HepG2 (cell line): ENCODE data around the gene NME8. TPM values are rescaled to one million over a fixed set of nuclear protein-coding genes. Genes with fewer than 3 reads are reported as not detected.

Experiments
- ATAC-seq: fragments of 200-7000 bp; cut with Tn5 transposase; 3 replicates; pipeline ENCODE4 v1.9.1; 2020; ENCODE audit warnings: mild to moderate bottlenecking, moderate library complexity
- BruUV-seq: library from RNA; stranded (reverse); fragments of 400-500 nt; replicated peaks from 2 replicates; lab custom pipeline; 2021; lab: Mats Ljungman, UMichigan
- CTCF ChIA-PET: fragments of 300-600 bp; formaldehyde crosslinking; extraction: SDS; loops from one replicate; lab custom pipeline; 2021; ENCODE audit warnings: low total read pairs, inconsistent platforms, low intra/inter-chr PET ratio; lab: Yijun Ruan, JAX
- POLR2A ChIA-PET: fragments of 350-600 bp; sonication (Branson Sonifier 250); formaldehyde crosslinking; loops from one replicate; lab custom pipeline; 2020; ENCODE audit warnings: antibody characterized with exemption, inconsistent platforms; lab: Yijun Ruan, JAX
- DNase-seq: peaks from one replicate; pipeline ENCODE4 v3.0.0-alpha.2; 2015; ENCODE audit warnings: low spot score
- FAIRE-seq: peaks from 3 replicates; lab custom pipeline; 2011; peaks lifted over from hg19 to GRCh38; lab: Jason Lieb, UNC
- H2AFZ ChIP-seq: one replicate; pipeline ENCODE4 v1.6.1; 2011; ENCODE audit warnings: low read length, inconsistent platforms
- H3K27ac ChIP-seq: fragments of 300-600 bp; 3 replicates; pipeline ENCODE4 v1.8.0; 2011; ENCODE audit warnings: mixed run types, mild to moderate bottlenecking, mixed read lengths, low read length, inconsistent platforms; ENCODE audit not compliant: insufficient read depth; ENCODE audit errors: extremely low read length
- H3K27me3 ChIP-seq, 2 experiments: fragments of 200-600 bp in 1 of 2; 2 replicates in 1 of 2; 3 replicates in 1 of 2; pipeline versions ENCODE4 v1.6.0 to v1.8.0; 2011; ENCODE audit warnings: low read length in 2 of 2, mild to moderate bottlenecking in 2 of 2, moderate library complexity in 2 of 2, inconsistent platforms in 1 of 2; ENCODE audit not compliant: insufficient read depth in 2 of 2, control insufficient read depth in 1 of 2
- H3K36me3 ChIP-seq, 2 experiments: fragments of 200-600 bp in 1 of 2; replicated peaks in 1 of 2; 2 replicates in 1 of 2; 3 replicates in 1 of 2; pipeline versions ENCODE4 v1.5.1 to v1.8.0; 2011; ENCODE audit warnings: low read length in 2 of 2, inconsistent platforms in 1 of 2; ENCODE audit not compliant: insufficient read depth in 2 of 2, control insufficient read depth in 1 of 2
- H3K4me1 ChIP-seq: 2 replicates; pipeline ENCODE4 v1.5.1; 2012; ENCODE audit warnings: low read length, inconsistent platforms; ENCODE audit not compliant: insufficient read depth
- H3K4me2 ChIP-seq: 2 replicates; pipeline ENCODE4 v1.6.0; 2011; ENCODE audit warnings: low read depth, low read length, inconsistent platforms
- H3K4me3 ChIP-seq, 3 experiments: fragments of 200-600 bp in 1 of 3; sonication (generic), shearing (Covaris generic) in 1 of 3; replicated peaks in 1 of 3; 2 replicates each; pipeline ENCODE4 v1.5.1; 2011 to 2016; ENCODE audit warnings: low read length in 3 of 3, inconsistent platforms in 2 of 3, low read depth in 2 of 3, mild to moderate bottlenecking in 2 of 3, control low read depth in 1 of 3, mixed read lengths in 1 of 3; ENCODE audit not compliant: insufficient read depth in 1 of 3
- H3K79me2 ChIP-seq: one replicate; pipeline ENCODE4 v1.6.1; 2011; ENCODE audit warnings: low read length, inconsistent platforms; ENCODE audit not compliant: insufficient read depth
- H3K9ac ChIP-seq: 2 replicates; pipeline ENCODE4 v1.6.0; 2011; ENCODE audit warnings: mild to moderate bottlenecking, low read depth, low read length, inconsistent platforms; ENCODE audit not compliant: insufficient read depth
- H3K9me3 ChIP-seq: 2 replicates; pipeline ENCODE4 v1.5.1; 2012; ENCODE audit warnings: mild to moderate bottlenecking, low read length
- H4K20me1 ChIP-seq: 2 replicates; pipeline ENCODE4 v1.6.0; 2011; ENCODE audit warnings: inconsistent platforms, mild to moderate bottlenecking, low read length, moderate library complexity; ENCODE audit not compliant: insufficient read depth
- CTCF ChIP-seq: sonication (generic); formaldehyde crosslinking; IDR thresholded peaks from 2 replicates; pipeline ENCODE4 v1.5.0; 2020; ENCODE audit warnings: mild to moderate bottlenecking, missing genetic modification reagents, moderate library complexity
- KLF16 ChIP-seq, 2 experiments: sonication (generic) in 1 of 2; formaldehyde crosslinking in 1 of 2; IDR thresholded peaks; 2 replicates each; pipeline versions ENCODE4 v1.6.1 to v1.8.0; 2016 to 2023; ENCODE audit warnings: missing genetic modification reagents in 2 of 2, missing compliant biosample characterization in 1 of 2
- SCMH1 ChIP-seq: sonication (generic); formaldehyde crosslinking; IDR thresholded peaks from 2 replicates; pipeline ENCODE4 v1.9.0; 2021; ENCODE audit warnings: missing genetic modification reagents, mild to moderate bottlenecking, borderline replicate concordance
- ZBTB8A ChIP-seq: sonication (generic); formaldehyde crosslinking; IDR thresholded peaks from 2 replicates; pipeline ENCODE4 v1.4.0; 2020; ENCODE audit warnings: mild to moderate bottlenecking, low read depth, missing genetic modification reagents, borderline replicate concordance
- WGBS: methylation state at CpG from one replicate; pipeline ENCODE4 v1.1.6; 2017; ENCODE audit warnings: low lambda C conversion rate; 5-methylcytosine and 5-hydroxymethylcytosine counted together
- in situ Hi-C: cut with HindIII; loops from 2 replicates; pipeline ENCODE4 v1.10.0; 2017; ENCODE audit warnings: low pct_unique_long_range_greater_than_20kb; ENCODE audit not compliant: extremely low pct_ligation_motif_present
- intact Hi-C: fragments of 100-400 bp; cut with micrococcal nuclease; formaldehyde crosslinking; loops from one replicate; pipeline ENCODE4 v1.10.0; 2022; ENCODE audit not compliant: unreplicated experiment
- polyA plus RNA-seq, 8 experiments: library from polyadenylated mRNA; depleted of rRNA in 3 of 8; stranded (reverse) in 7 of 8; unstranded in 1 of 8; fragments of >200 nt; fragmentation: Illumina TruSeq in 4 of 8; extraction: Trizol in 4 of 8; gene quantifications; 2 replicates each; pipeline versions ENCODE4 v1.2.1 to v1.2.3, GENCODE V29; 2011 to 2016; ENCODE audit warnings: low read depth in 4 of 8, missing spikeins in 1 of 8, mixed read lengths in 1 of 8; ENCODE audit not compliant: insufficient read depth in 1 of 8
- total RNA-seq, 5 experiments: library from RNA; depleted of rRNA; stranded (reverse); fragments of >200 nt; fragmentation: Illumina TruSeq; extraction: Trizol; gene quantifications; 2 replicates each; pipeline ENCODE4 v1.2.3, GENCODE V29; 2016; ENCODE audit warnings: low read depth in 1 of 5

The NME8 gene
- total and polyA plus RNA-seq, 2 of the 13 experiments (the other 11 are each of a cell fraction or from before 2014, with no cell fraction given) = not detected

- POLR2A ChIA-PET = no interaction called here
These were observed 5.1 kb downstream of the NME8 start for GRCh38 chr7:37853468-37853867.

GRCh38 chr7:37882086-37882485, 33.7 kb downstream of the NME8 start:
- Histone ChIP-seq H4K20me1 (no peaks in the 10 kb centered on the region), H3K27ac (no peak overlapping the region), H3K36me3 (no peaks in the 10 kb centered on the region), H3K27me3 (no peaks in the 10 kb centered on the region), H3K4me2 (no peak overlapping the region), H2AFZ (no peak overlapping the region), H3K9me3 (no peaks in the 10 kb centered on the region), H3K4me3 (no peak overlapping the region), H3K4me1 (no peaks in the 10 kb centered on the region), H3K9ac (no peak overlapping the region), H3K79me2 (no peaks in the 10 kb centered on the region)
- in situ Hi-C loops (no loop called here), intact Hi-C loops (no loop called here)
- FAIRE-seq (no peak), DNase-seq (no peak), ATAC-seq (no peak)
- under 1% methylated on average over 6 of the region's 6 CpGs for WGBS
- POLR2A ChIA-PET = no interaction called here
- TF ChIP-seq SCMH1 (CRISPR knock-in tag) = no peak
- TF ChIP-seq ZBTB8A (CRISPR knock-in tag) = no peak
- CTCF ChIA-PET = no interaction called here
- BruUV-seq = no TSS peak

More at GRCh38 chr7:37853468-37853867, 5.1 kb downstream of the NME8 start:
- no peak overlapping the region for H2AFZ ChIP-seq
- no peak overlapping the region for H3K4me2 ChIP-seq
- no peak overlapping the region for H3K4me3 ChIP-seq
- DNase-seq (peak; percentile 12), FAIRE-seq (no peak), ATAC-seq (no peak)
- H3K4me1 ChIP-seq = no peaks in the 10 kb centered on the region
- no peaks in the 10 kb centered on the region for H3K36me3 ChIP-seq
- TF ChIP-seq CTCF (CRISPR knock-in tag) = peak; percentile 34
- no peak for TF ChIP-seq KLF16 (CRISPR knock-in tag; IDR thresholded peaks at IDR 0.05)
- intact Hi-C loops = loop anchor here (2.0 kb wide), 1 partner anchor 619 kb away; no protein-coding TSS in a partner anchor
- no peak overlapping the region for H3K27ac ChIP-seq
- WGBS = 0% methylated on average over 2 of the region's 2 CpGs
- no peaks in the 10 kb centered on the region for H4K20me1 ChIP-seq
- CTCF ChIA-PET = interaction anchor here (1.3 kb wide), 1 partner anchor 619 kb away, joined by 7 read pairs; no protein-coding TSS in a partner anchor
- no peaks in the 10 kb centered on the region for H3K27me3 ChIP-seq
- no peaks in the 10 kb centered on the region for H3K9me3 ChIP-seq
- H3K9ac ChIP-seq = no peak overlapping the region
- no TSS peak for BruUV-seq
- H3K79me2 ChIP-seq = no peaks in the 10 kb centered on the region
- in situ Hi-C loops = no loop called here
